Psoas muscle (tissue), 8 donors: Measurements from ENCODE around the gene KATNIP. TPM values are rescaled to one million over a fixed set of nuclear protein-coding genes. Genes with fewer than 3 reads are reported as not detected.

Experiments
- ATAC-seq, 4 donors: fragments of 200-7000 bp; cut with Tn5 transposase; one replicate each; pipeline ENCODE4 v1.9.1; 2020; ENCODE audit warnings: moderate library complexity in 3 of 4, mild to moderate bottlenecking in 2 of 4
- DNase-seq, 2 donors: peaks; one replicate each; pipeline ENCODE4 v3.0.0-alpha.2; 2020
- H3K27ac ChIP-seq: fragments of 200-600 bp; one replicate; pipeline ENCODE4 v1.8.0; 2022
- H3K27me3 ChIP-seq, 3 donors: fragments of 200-600 bp in 1 of 3; one replicate each; pipeline versions ENCODE4 v1.6.1 to v1.8.0; 2013 to 2022; ENCODE audit warnings: low read length in 2 of 3, mild to moderate bottlenecking in 2 of 3, moderate library complexity in 1 of 3; ENCODE audit not compliant: insufficient read depth in 3 of 3
- H3K36me3 ChIP-seq, 2 donors: fragments of 200-600 bp in 1 of 2; one replicate each; pipeline versions ENCODE4 v1.6.1 to v1.8.0; 2013 to 2022; ENCODE audit warnings: low read depth in 1 of 2, mild to moderate bottlenecking in 1 of 2, moderate library complexity in 1 of 2; ENCODE audit not compliant: insufficient read depth in 1 of 2
- H3K4me1 ChIP-seq: fragments of 200-600 bp; one replicate; pipeline ENCODE4 v1.8.0; 2022
- H3K4me3 ChIP-seq: fragments of 200-600 bp; one replicate; pipeline ENCODE4 v1.8.0; 2022; ENCODE audit warnings: mild to moderate bottlenecking
- H3K9me3 ChIP-seq: fragments of 200-600 bp; one replicate; pipeline ENCODE4 v1.8.0; 2022
- CTCF ChIP-seq: fragments of 200-600 bp; IDR thresholded peaks from one replicate; pipeline ENCODE4 v1.8.0; 2022; ENCODE audit warnings: antibody characterized with exemption
- WGBS, 3 donors: extraction: QIAGEN DNeasy Blood & Tissue Kit; methylation state at CpG; one replicate each; pipeline versions ENCODE4 v1.1.6 to v1.1.7; 2013; 5-methylcytosine and 5-hydroxymethylcytosine counted together
- intact Hi-C, 2 donors: fragments of 100-400 bp; cut with DNase I; formaldehyde crosslinking; loops; one replicate each; pipeline versions ENCODE4 v1.11.0 to v1.14.2; 2022
- polyA plus RNA-seq, 3 donors: library from polyadenylated mRNA; stranded (reverse); fragments of 200-250 nt; gene quantifications; one replicate each; pipeline ENCODE4 v1.2.3, GENCODE V29; 2013
- total RNA-seq, 4 donors: library from RNA; stranded (reverse); fragmentation: NEBNext Ultra II Directional in 2 of 4; extraction: Animal tissue kit (Norgen Biotek cat#: 25700) in 2 of 4; gene quantifications; one replicate each; pipeline versions ENCODE4 v1.2.1 to v1.2.4, GENCODE V29; 2021 to 2023
- donor health status: healthy with polysubstance abuse.
- donor health status: DM: no; HTN: no; CAD: no; lungs with moderate emphysema.
- donor health status: Bipolar disorder and iron deficiency.
- donor health status: healthy.
- donor health status: DM: yes; HTN: yes; CAD: no.
- donor health status: DM: no; HTN: no; CAD: no.
- donor health status: DM: no; HTN: no; CAD: no.
- donor health status: DM: yes; HTN: yes; CAD: no.

Gene KATNIP
- total and polyA plus RNA-seq, 7 donors = 4.5 to 9.6 (median 6.1) TPM

- TF ChIP-seq CTCF = no peak
- H3K27ac ChIP-seq = no peak overlapping the region
- H3K4me1 ChIP-seq = no peaks in the 10 kb centered on the region
- intact Hi-C loops = no loop called here
- H3K36me3 ChIP-seq = no peaks in the 10 kb centered on the region
- H3K9me3 ChIP-seq = no peaks in the 10 kb centered on the region
- no peak overlapping the region for H3K4me3 ChIP-seq
- DNase-seq (no peak), ATAC-seq (no peak)
- WGBS, 3 donors = 67 to 85% (median 76%) methylated on average over 9 to 10 of the region's 10 CpGs
- H3K27me3 ChIP-seq = no peaks in the 10 kb centered on the region
These were observed 49.1 kb downstream of the KATNIP start for GRCh38 chr16:27598931-27599565.

GRCh38 chr16:27599606-27600005, 49.7 kb downstream of the KATNIP start:
- no peak overlapping the region for H3K27ac ChIP-seq
- H3K4me3 ChIP-seq = no peak overlapping the region
- TF ChIP-seq CTCF = no peak
- no peaks in the 10 kb centered on the region for H3K27me3 ChIP-seq
- no peaks in the 10 kb centered on the region for H3K4me1 ChIP-seq
- intact Hi-C loops = no loop called here
- no peaks in the 10 kb centered on the region for H3K9me3 ChIP-seq
- DNase-seq (no peak), ATAC-seq (no peak)
- H3K36me3 ChIP-seq = no peaks in the 10 kb centered on the region
- WGBS, 3 donors = 85 to 92% (median 90%) methylated on average over 13 of the region's 13 CpGs

Other genes starting within 250 kb of the KATNIP start
- gene IL4R, start 236.2 kb upstream of the KATNIP start, total RNA-seq = 1 to 10 TPM; 5.8 to 9.6 (median 8.1) TPM
- gene IL4R, start 236.2 kb upstream of the KATNIP start, polyA plus RNA-seq = 1 to 10 TPM; 2.1 to 6.5 (median 4.5) TPM
- gene IL21R, start 148.0 kb upstream of the KATNIP start, total RNA-seq = under 1 TPM in 3 of 4 donors, not detected in 1; 0.08 to 0.15 (median 0.12) TPM
- gene IL21R, start 148.0 kb upstream of the KATNIP start, polyA plus RNA-seq = under 1 TPM in 2 of 3 donors, not detected in 1; 0.01 to 0.05 TPM
- gene GTF3C1, start 231 bp upstream of the KATNIP start, total RNA-seq = 10 to 100 TPM; 35.2 to 95.5 (median 55.5) TPM
- 10 to 100 TPM; 37.6 to 57.9 (median 47.4) TPM for gene GTF3C1, start 231 bp upstream of the KATNIP start, polyA plus RNA-seq